NCI-H69 (cell line): ENCODE measurements around the gene PBX4.
"Not testable (repeated sequence)": the region's sequence is repeated elsewhere in the genome, so short reads cannot be mapped to it uniquely, and the experiment has no call there.

Experiments
- DNase-seq: peaks from one replicate; lab custom pipeline; 2025; lab: John Stamatoyannopoulos, UW

The PBX4 gene, protein sequence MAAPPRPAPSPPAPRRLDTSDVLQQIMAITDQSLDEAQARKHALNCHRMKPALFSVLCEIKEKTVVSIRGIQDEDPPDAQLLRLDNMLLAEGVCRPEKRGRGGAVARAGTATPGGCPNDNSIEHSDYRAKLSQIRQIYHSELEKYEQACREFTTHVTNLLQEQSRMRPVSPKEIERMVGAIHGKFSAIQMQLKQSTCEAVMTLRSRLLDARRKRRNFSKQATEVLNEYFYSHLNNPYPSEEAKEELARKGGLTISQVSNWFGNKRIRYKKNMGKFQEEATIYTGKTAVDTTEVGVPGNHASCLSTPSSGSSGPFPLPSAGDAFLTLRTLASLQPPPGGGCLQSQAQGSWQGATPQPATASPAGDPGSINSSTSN

DNA sequence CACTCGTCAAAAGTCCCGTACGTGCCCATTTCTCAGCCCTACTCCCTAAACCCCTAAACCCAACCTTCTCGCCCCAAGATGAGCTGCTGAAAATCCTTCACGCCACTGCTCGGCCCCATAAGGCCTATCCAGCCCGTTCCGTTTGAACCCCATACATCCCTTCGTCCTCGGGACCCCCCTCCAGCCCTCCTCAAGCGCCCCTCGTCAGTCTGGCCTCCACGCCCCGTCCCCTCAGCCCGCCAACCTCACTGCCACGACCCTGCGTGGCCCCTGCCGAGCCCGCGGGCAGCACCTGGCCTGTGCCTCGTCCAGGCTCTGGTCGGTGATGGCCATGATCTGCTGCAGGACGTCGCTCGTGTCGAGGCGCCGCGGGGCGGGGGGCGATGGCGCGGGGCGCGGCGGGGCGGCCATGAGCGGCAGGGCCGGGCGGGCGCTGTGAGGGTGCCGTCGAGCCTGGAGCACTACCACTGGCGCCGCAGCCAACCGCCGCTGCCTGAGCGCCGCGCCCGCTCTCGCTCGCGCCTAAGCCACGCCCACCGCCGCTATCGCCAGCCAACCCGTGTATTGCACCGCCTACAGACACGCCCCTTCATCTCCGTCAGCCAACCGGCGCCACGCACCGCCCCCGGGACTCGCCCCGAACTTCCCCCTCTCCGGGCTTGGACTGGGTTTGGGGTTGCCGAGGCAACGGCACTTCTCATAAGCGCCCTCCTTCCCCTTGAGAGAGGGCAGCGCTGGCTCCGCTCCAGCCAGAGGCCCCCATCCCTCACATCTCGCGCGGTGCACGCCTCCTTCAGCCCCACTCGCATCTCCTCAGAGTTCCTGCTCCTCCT is at the start of gene PBX4:
Gene PBX4, minus strand, starts transcription at position 469 of the 833 bp plus-strand sequence. Its CDS starts 58 bp downstream, at position 411.
- peak; percentile 99 for DNase-seq

DNA sequence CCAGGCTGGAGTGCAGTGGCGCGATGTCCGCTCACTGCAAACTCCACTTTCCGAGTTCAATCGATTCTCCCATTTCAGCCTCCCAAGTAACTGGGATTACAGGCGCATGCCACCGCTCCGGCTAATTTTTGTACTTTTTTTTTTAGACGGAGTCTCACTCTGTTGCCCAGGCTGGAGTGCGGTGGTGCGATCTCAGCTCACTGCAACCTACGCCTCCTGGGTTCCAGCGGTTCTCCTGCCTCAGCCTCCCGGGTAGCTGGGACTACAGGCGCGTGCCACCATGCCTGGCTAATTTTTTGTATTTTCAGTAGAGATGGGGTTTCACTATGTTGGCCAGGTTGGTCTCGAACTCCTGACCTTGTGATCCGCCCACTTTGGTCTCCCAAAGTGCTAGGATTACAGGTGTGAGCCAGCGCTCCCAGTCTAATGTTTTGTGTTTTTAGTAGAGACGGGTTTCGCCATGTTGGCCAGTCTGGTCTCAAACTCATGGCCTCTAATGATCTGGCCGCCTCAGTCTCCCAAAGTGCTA is 47.0 kb upstream of the PBX4 start:
- not testable (repeated sequence) for DNase-seq

DNA sequence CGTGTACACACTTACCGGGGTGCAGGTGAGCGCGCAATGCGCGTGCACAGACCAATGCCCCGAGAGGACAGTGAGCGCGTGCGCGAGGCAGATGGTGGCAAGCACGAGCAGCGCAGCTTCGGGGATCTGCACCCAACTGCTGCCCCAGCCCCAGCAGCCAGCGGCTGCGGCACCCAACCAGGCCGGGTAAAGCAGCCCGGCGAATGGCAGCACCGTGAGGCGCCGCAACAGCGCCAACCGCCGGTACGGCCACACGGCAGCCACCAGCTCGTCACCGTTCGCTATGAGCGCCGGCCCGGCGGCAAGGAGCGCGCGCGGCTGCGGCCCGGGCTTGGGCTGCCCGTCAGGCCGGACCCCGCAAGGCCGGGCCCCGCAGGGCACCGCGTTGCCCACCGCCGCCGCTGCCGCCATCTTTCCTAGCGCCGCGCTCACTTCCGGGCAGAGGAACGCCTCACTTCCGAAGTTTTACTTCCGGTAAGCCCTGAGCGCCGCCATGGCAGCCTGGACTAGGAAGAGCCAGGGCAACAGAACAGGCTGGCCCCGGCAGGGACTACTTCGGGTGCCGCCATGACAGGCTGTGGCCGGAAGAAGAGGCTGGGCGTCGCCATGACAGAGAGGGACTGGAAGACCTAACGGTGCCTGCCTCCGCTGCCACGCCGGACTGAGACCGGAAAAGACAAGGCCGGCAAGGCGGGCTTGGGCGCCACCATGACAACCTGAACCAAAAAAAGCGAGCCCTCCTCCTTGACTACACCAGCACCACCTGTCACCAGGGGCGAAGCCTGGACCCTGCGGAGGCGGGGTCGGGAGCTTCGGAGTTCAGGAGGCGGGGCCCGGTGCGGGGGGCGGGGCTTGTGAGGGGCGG is 45.0 kb upstream of the PBX4 start, which contains the start of gene ATP13A1:
Gene ATP13A1, minus strand, starts transcription at position 421 of the 865 bp plus-strand sequence. Its CDS starts 10 bp downstream, at position 411.
- DNase-seq: peak; percentile 99

DNA sequence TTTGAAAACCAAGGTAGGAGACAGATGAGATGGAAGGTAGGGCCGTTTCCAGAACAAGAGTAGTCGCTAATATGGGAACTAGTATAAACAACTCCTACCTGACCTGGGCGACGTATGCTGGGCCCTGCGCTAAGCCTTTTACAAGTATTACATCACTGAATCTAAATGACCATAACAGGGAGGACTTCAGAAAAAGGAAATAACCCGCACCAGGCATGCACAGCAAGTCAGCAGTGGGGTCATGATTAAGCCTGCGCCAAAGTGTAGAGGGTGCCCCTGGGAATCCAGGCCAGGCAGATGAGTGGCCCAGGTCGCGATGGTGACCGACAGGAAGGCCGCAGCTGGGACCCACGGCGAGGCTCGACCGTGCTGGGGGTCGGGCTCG is 44.4 kb upstream of the PBX4 start:
- DNase-seq: no peak

DNA sequence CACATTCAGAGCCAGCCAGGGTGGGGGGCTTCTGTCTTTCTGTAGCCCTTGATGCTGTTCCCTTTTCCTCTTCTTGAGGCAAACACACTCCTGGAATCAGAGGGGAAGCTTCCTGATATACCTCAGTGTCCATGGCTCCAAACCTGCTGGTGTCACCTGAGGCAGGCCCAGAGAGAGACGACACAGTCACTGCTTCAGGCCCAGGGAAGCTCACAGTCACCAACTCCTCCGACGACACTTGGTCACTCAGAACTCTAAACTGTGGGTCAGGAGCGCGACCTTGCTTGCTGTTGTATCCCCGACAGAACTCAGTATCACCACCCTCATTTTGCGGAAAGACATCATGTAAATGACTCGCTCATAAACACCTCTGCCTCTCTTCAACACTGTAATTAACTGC is 43.9 kb upstream of the PBX4 start:
- DNase-seq: no peak

DNA sequence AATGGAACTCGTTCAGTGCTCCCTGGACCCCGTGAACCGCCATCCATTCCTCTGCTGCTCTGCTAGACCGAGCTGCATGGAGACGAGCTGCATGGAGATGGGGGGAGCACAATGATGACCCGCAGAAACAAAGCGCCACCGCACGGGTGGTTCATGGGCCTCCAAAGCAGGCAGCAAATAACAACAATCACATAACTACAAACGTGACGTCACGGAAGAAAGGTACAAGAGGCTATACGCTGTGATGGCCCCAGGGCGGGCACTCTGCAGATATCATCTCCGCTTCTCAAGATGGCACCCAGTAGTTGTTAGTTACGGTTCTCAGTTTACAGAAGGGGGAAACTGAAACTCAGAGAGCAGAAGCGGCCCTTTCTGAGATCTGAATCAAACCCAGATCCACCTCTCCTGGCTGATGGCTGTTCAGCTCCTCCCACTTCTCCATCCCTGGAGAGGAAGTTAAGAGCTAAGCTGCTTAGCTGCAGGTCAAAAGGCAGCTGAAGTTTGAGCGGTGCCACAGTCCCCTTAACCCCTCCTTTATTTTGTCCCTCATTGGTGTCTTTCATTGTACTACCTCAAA is 43.3 kb upstream of the PBX4 start:
- no peak for DNase-seq

DNA sequence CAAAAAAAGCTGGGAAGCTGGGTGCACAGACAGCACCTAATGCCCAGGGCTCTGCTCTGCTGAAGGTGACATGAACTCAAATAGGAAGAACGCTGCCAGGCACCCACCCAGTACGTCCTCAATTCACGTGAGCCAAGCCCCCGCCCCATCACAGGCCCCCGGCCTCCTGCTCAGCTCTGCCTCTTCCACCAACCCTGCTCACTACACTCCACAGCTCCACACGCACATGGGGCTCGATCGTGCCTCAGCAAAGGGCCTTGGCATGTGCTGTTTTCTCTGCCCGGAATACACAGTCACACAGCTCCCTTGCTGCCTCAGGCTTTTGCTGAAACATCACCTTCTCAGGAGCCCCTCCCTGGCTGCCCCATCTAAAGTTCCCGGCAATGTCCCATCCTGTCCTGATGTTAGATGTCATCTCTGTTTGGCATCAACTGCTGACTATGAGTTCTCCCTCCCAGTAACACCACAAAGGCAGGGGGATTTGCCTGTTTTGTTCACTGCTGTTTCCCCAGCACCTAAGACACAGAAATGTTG is 42.7 kb upstream of the PBX4 start:
- DNase-seq: no peak

DNA sequence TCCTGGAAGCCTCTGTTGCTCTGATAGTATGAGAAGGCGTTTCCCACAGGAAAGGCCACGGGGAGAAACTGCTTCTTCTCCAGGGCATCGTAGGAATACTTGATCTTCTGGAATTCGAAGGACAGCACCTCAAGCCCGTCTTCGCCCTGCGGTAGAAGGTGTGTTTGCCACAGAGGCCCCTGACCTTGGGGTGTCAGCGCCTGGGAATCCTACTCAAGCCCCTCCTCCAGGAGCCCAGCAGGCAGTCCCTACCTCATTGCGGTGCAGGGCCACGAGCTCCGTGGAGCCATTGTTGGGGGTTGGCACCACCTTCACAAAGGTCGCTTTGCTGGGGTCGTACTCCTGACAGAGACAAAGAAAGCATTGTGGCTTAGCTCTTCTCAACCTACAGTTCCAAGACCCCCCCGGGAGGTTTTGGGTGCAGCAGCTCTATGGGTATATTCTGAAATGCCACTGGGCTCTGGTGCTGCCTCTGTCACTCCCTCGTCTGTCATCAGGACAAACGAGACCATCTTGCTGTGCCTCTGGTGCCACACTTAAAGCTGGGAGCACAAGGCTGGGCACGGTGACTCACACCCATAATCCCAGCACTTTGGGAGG is 41.3 kb upstream of the PBX4 start:
- no peak for DNase-seq

DNA sequence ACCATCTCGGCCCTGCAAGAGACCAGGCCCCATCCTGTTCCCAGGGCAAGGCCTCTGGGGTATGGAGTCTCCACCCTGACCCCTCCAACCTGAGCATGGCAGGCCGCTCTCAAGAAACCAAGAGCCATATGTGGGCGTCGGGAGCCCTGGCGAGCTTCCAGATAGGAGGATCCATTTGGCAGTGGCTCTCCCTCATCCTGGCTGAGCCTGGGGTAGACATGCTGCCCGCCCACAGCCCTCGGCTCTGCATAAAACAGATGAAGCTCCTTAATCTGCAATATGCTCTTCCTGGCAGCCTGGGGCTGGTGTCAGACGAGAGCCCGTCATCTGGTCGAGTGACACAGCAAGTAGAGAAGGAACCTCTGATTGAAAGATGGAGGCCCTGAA is 38.9 kb upstream of the PBX4 start:
- DNase-seq: no peak

DNA sequence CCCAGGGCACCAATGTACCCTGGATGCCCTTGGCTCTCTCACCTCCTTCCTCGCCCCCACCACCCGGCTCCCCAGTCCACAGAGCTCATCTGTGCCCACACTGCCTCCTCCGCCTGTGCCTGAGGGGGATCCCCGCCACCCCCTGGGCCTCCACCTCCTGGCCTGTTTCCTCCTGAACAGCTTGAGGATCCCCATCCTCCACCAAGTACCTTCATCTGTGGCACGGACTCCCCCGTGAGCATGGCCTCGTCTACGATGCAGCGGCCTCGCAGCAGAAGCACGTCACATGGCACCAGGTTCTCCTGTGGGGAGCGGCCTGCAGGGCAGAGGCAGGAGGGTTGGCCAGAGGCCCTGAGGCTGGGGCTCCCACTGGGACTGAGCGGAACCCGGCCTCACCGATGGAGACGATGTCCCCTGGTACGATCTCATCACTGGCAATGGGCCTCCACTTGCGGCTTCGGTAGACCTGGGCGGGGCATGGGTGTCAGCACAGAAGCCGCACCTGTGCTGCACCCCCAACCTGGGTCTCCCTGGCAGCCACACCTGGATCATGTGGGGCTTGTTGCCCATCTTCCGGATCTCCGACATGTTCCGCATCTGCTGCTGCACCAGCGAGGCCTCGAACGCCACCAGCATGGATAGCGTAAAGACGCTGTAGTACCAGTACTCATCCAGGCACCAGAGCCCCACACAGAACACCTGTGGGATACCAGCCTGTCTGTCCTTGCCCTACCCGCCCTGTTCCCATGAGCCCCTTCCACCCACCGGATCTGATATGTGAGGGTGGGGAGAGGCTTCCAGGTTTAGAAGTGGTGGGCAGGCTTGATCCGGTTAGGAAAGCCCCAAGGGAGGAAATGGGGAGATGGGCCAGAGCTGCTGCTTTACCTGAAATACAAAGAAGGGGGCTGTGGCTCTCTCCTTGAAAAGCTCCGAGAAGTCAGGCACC is 38.2 kb upstream of the PBX4 start:
- DNase-seq: no peak

DNA sequence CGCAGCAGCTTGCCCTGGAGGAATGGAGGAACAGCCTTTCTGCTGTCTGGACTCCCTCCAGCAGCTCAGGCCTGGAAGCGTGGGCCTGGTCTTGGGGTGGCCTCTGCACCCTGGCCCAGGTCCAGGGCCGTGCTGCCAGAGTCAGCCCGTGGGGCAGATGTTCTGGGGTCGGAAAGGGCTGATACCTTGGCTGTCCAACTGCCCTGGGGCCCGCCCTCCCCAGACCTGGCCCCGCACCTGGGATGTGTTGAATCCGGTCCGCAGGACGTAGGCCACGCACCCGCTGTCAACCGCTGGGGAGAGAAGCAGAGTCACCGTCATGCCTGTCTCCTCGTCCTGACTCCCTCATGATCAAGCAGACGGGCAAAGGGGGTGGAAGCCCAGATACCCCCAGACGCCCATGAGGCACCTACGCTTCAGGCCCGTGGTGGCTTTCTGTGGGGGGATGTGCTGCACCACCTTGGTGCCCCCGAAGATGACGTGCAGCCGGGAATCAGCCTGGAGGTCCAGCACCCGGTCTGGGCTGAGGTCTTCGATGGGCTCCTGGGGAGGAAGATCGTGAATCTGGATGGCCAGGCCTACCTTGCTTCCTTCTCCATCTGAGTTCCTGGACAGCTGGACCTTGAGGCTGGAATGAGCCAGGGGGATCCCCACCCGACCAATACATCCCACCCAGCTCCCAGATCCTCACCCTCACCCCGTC is 37.3 kb upstream of the PBX4 start:
- no peak for DNase-seq

DNA sequence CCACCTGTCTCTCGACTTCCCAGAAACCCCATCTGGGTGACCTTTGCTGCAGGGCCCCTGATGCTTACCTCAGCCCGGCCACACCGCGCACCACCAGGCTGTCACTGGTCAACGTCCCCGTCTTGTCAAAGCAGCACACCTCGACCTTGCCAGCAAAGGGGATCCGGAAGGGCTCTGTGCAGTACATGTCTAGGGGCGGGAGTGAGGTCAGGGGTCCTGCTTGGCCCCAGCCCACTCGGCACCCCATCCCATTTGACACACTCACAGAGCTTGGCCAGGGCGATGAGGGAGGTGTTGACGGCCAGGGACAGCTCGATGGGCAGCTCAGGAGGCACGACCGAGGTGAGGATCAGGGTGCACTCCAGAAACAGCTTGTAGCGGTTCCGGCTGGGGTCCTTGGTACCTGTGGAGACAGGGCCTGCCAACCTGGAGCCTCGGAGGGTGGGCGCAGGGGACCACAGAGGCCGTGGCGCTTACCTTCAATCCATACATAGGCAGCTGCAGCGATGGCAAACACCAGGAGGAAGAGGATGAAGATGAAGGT is 36.6 kb upstream of the PBX4 start:
- DNase-seq: no peak

DNA sequence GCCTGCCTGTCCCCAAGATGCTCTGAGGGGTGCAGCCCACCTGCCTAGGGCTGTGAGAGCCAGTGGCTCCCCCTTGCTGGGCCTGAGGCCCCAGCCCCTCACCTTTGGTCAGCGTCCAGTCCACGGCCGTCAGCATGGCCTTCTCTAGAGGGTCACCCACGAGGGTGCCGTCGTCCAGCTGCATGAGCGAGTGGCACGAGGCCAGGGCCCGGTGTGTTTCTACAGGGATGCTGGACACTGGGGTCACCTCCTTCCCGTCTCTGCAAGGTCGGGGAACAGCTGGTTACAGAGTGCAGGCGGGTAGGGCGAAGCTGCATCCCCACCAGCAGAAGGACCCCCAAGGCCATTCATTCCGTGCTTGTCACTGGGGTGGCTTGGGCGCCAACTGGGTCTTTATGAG is 36.0 kb upstream of the PBX4 start:
- DNase-seq: no peak

DNA sequence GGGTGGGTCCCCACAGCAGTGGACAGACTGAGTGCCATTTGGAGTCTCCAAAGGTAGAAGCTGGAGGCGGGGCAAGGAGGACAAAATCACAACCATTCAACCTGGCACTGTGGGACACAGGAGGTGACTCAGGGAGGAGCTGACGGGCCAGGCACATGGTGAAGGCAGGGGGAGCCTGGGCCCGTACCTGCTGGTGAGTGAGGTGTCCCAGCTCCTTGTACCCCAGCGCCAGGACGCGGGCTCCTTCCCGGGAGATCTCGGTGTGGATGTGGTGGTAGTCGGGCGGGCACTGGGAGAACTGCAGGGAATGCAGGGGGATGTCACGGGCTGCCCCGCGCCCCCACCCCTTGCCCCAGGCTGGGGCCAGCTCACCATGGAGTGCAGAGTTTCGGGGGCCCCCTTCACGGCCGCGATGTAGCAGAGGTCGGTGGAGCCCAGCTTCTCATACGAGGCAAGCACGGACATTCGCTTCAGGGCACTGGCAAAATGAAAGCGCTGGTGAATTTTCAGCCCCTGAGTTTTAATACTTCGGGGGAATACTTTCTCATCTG is 35.2 kb upstream of the PBX4 start:
- no peak for DNase-seq

DNA sequence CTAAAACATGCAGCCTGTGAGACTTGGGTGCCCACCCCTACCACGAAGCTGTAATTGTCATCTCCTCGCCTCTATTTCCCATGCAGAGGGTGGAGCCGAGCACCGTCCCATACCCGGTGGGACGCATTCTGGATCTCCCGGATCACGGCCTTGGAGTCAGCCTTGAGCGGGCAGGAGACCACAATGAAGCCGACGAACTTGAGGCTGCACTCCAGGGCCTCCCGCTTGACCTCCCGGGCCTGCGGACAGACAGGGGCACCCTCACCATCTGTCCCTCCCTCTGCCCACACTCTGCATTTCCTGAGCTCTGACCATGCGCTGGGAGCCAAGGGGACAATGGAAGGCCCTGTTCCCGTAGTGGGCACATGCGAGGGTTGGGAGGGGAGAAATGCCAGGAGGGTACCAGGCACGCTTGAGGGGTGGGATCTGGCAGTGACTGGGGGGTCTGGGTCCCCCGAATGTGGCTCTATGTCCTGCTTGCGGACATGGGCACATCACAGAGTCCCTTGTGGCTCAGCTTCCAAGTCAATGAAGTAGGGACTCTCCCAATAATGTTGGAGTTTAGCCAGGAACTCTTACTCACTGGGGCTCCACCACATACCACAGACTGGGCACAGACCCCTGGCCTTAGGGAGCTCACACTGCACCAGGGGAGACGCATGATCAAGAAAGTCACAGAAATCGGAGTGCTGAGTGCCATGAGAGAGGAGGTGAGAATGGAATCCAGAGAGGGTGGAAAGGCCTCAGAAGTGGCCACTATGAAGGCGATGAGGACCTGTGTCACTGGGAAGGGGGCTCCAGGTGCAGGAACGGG is 34.2 kb upstream of the PBX4 start:
- no peak for DNase-seq

DNA sequence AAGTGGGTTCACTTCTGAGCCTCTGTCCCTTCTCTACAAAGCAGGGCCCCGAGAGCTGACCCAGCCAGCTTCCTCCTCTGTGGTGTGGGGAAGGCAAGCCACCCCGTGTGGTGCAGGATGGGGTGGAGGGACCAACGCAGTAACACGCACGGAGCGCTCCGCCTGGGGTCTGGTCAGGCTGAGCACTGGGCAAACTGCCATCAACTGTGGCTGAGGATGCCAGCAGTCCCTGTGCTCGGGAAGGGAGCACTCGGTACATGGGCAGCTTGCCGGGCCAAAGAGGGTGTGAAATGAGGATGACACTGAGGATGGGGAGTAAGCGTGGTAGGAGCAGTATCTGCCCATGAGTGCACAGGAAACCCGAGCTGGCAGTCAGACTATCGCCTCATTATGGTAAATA is 32.6 kb upstream of the PBX4 start:
- DNase-seq: no peak

DNA sequence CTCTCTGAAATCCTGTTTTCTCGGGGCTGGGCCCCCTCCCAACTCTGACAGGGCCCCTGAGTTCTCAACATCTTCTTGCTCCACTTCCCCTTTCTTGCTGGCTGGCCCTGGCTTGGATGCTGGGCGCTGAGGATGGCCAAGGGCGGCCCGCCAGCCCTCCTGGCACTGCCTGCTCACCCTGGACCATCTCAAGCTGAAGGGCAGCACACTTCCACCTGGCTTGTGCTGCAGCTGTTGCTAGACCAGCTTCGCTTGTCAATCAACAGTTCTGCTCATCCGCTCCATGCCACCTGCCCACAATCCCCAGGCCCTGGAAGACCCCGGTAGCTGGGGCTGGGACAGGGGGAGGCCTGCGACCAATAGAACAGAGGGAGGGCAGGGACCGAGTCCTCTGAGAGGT is 31.8 kb upstream of the PBX4 start:
- DNase-seq: no peak

DNA sequence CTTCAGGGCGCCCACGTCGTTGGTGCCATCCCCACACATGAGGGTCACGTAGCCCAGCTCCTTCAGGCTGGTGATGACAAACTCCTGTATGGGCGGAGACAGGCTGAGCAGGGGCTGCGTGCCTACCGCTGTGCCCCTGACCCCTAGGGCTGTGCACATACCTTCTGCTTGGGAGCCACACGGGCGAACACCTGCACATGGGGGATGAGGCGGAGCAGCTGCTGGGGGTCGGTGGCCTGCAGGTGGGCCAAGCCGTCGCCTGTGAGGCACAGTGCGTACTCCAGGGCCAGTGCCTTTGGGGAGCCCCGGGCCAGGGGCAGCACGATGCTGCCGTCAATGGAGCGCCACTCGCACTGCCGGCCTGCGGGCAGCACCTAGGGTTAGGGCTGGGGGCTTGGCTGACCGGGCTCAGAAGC is 31.1 kb upstream of the PBX4 start:
- DNase-seq: no peak
